ENCODE data around the gene KCNH1. TPM values are rescaled to one million over a fixed set of nuclear protein-coding genes. Genes with fewer than 3 reads are reported as not detected.

KCNH1 gene
- total RNA-seq, 1 donor from 2014 or later = 6.3 TPM

- H3K9me3 Mint-ChIP-seq (ENCODE audit: low read depth) = peaks cover 10% of the 10 kb centered on the region
- no peak overlapping the region for H3K27ac Mint-ChIP-seq (ENCODE audit: unreplicated experiment)
- no peak for DNase-seq (ENCODE audit: low spot score)
- H3K4me3 Mint-ChIP-seq (ENCODE audit: unreplicated experiment) = no peak overlapping the region
- H3K36me3 Mint-ChIP-seq (ENCODE audit: low read depth) = no peaks in the 10 kb centered on the region
- no peaks in the 10 kb centered on the region for H3K27me3 Mint-ChIP-seq (ENCODE audit: low read depth)
- no peak for TF ChIP-seq CTCF (IDR thresholded peaks at IDR 0.05)
- H3K4me1 Mint-ChIP-seq (ENCODE audit: low read depth) = no peaks in the 10 kb centered on the region
Measured at GRCh38 chr1:210655511-210655910, 478.4 kb downstream of the KCNH1 start.

GRCh38 chr1:210654176-210654981 lies 479.6 kb downstream of the KCNH1 start:
- no peak overlapping the region for H3K27ac Mint-ChIP-seq (ENCODE audit: unreplicated experiment)
- DNase-seq (ENCODE audit: low spot score) = no peak
- no peaks in the 10 kb centered on the region for H3K36me3 Mint-ChIP-seq (ENCODE audit: low read depth)
- peaks cover 8% of the 10 kb centered on the region for H3K9me3 Mint-ChIP-seq (ENCODE audit: low read depth)
- no peaks in the 10 kb centered on the region for H3K27me3 Mint-ChIP-seq (ENCODE audit: low read depth)
- H3K4me3 Mint-ChIP-seq (ENCODE audit: unreplicated experiment) = no peak overlapping the region
- no peaks in the 10 kb centered on the region for H3K4me1 Mint-ChIP-seq (ENCODE audit: low read depth)
- no peak for TF ChIP-seq CTCF (IDR thresholded peaks at IDR 0.05)

- Mint-ChIP-seq H3K27ac (ENCODE audit: unreplicated experiment) (no peak overlapping the region), H3K27me3 (ENCODE audit: low read depth) (no peaks in the 10 kb centered on the region)
- no peak for DNase-seq (ENCODE audit: low spot score)
Measured at GRCh38 chr1:210653771-210654170, 480.2 kb downstream of the KCNH1 start.

GRCh38 chr1:210652329-210652954 lies 481.5 kb downstream of the KCNH1 start:
- Mint-ChIP-seq H3K27me3 (ENCODE audit: low read depth) (no peaks in the 10 kb centered on the region), H3K27ac (ENCODE audit: unreplicated experiment) (no peak overlapping the region), H3K36me3 (ENCODE audit: low read depth) (no peaks in the 10 kb centered on the region), H3K4me1 (ENCODE audit: low read depth) (peaks cover 5% of the 10 kb centered on the region), H3K9me3 (ENCODE audit: low read depth) (no peaks in the 10 kb centered on the region), H3K4me3 (ENCODE audit: unreplicated experiment) (no peak overlapping the region)
- DNase-seq (ENCODE audit: low spot score) = no peak
- TF ChIP-seq CTCF (IDR thresholded peaks at IDR 0.05) = no peak

More at GRCh38 chr1:210653771-210654170, 480.2 kb downstream of the KCNH1 start:
- Mint-ChIP-seq H3K4me1 (ENCODE audit: low read depth) (no peaks in the 10 kb centered on the region), H3K4me3 (ENCODE audit: unreplicated experiment) (no peak overlapping the region), H3K9me3 (ENCODE audit: low read depth) (peaks cover 7% of the 10 kb centered on the region), H3K36me3 (ENCODE audit: low read depth) (no peaks in the 10 kb centered on the region)
- no peak for TF ChIP-seq CTCF (IDR thresholded peaks at IDR 0.05)

DNA sequence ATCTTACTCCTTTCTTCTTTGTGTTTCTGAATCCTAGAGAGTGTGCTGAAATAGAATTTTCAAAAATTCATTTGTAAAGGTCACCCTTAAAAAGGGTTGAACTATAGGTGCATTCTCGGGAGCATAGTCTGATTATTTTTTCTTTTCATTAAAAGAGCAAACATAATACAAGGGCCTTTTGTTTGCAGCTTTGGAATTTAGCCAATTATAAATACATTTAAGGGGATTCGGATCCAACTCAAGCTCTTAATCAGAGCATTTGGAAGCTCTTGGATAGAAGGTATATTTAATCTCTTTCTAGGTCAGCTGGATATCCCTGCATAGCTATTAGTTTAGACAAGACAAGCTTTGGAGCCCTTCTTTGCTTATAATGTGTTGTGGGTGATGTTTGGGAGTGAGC lies 483.5 kb downstream of the KCNH1 start:
- DNase-seq (ENCODE audit: low spot score) = no peak
- H3K27me3 Mint-ChIP-seq (ENCODE audit: low read depth) = no peaks in the 10 kb centered on the region

More for the DNA sequence above, 483.5 kb downstream of the KCNH1 start:
- Mint-ChIP-seq H3K27ac (ENCODE audit: unreplicated experiment) (no peak overlapping the region), H3K9me3 (ENCODE audit: low read depth) (no peaks in the 10 kb centered on the region), H3K36me3 (ENCODE audit: low read depth) (peaks cover 3% of the 10 kb centered on the region), H3K4me3 (ENCODE audit: unreplicated experiment) (no peak overlapping the region), H3K4me1 (ENCODE audit: low read depth) (peaks cover 7% of the 10 kb centered on the region)
- TF ChIP-seq CTCF (IDR thresholded peaks at IDR 0.05) = no peak
